ENCODE results near the gene MVD.

GRCh38 chr16:88649195-88649923 is 13.5 kb downstream of the MVD start:
- TF ChIP-seq POLR2A (IDR thresholded peaks at IDR 0.05) (no peak), POLR2AphosphoS5 (IDR thresholded peaks at IDR 0.05) (no peak), CTCF (IDR thresholded peaks at IDR 0.05 in 8 of 11, conservative IDR thresholded peaks at IDR 0.05 in 3 of 11) (no peak)

All from spleen (tissue), 7 donors.